Calu3 (cell line): ENCODE measurements around the gene BLOC1S1. TPM values are rescaled to one million over a fixed set of nuclear protein-coding genes. Genes with fewer than 3 reads are reported as not detected.

Experiments
- Bru-seq: library from RNA; stranded (reverse); fragments of 400-500 nt; gene quantifications from one replicate; lab custom pipeline; 2021; lab: Mats Ljungman, UMichigan
- BruChase-seq, 2 experiments: library from RNA; stranded (reverse); fragments of 400-500 nt; gene quantifications; one replicate each; lab custom pipeline; 2021; lab: Mats Ljungman, UMichigan
- BruUV-seq: library from RNA; stranded (reverse); fragments of 400-500 nt; replicated peaks from 2 replicates; lab custom pipeline; 2021; lab: Mats Ljungman, UMichigan
- CTCF ChIA-PET: fragments of 300-600 bp; sonication (Branson Sonifier 250); formaldehyde crosslinking; loops from one replicate; lab custom pipeline; 2022; ENCODE audit warnings: antibody characterized with exemption; lab: Charles Lee
- DNase-seq: peaks from one replicate; pipeline ENCODE4 v3.0.0; 2022
- H3K27ac Mint-ChIP-seq: one replicate; pipeline ENCODE4 v1.8.0; 2022; ENCODE audit warnings: mixed read lengths; ENCODE audit not compliant: unreplicated experiment
- H3K27me3 Mint-ChIP-seq: one replicate; pipeline ENCODE4 v1.8.0; 2022; ENCODE audit warnings: mixed read lengths; ENCODE audit not compliant: unreplicated experiment
- H3K36me3 Mint-ChIP-seq: one replicate; pipeline ENCODE4 v1.8.0; 2022; ENCODE audit warnings: mild to moderate bottlenecking, moderate library complexity, mixed read lengths; ENCODE audit not compliant: insufficient read depth, unreplicated experiment
- H3K4me1 Mint-ChIP-seq: one replicate; pipeline ENCODE4 v1.8.0; 2022; ENCODE audit warnings: mild to moderate bottlenecking, low read depth, mixed read lengths; ENCODE audit not compliant: unreplicated experiment
- H3K4me3 Mint-ChIP-seq: one replicate; pipeline ENCODE4 v1.8.0; 2022; ENCODE audit warnings: mild to moderate bottlenecking, low read depth, moderate library complexity, mixed read lengths; ENCODE audit not compliant: unreplicated experiment
- H3K9me3 Mint-ChIP-seq: one replicate; pipeline ENCODE4 v1.8.0; 2022; ENCODE audit warnings: low read depth, mixed read lengths; ENCODE audit not compliant: unreplicated experiment
- intact Hi-C: fragments of 100-400 bp; cut with micrococcal nuclease; formaldehyde crosslinking; loops from one replicate; pipeline ENCODE4 v1.10.0; 2022; ENCODE audit not compliant: unreplicated experiment
- long read RNA-seq: library from polyadenylated mRNA; stranded (forward); transcript quantifications from one replicate; pipeline ENCODE4 v2.0.0, GENCODE V29; 2022
- total RNA-seq: library from RNA; stranded (reverse); gene quantifications from 2 replicates; pipeline ENCODE4 v1.2.3, GENCODE V29; 2022
- TF ChIP-seq, protein P1 (sequence below): fragments of 200-600 bp; IDR thresholded peaks from one replicate; pipeline ENCODE4 v1.8.0; 2022; ENCODE audit warnings: antibody characterized with exemption; ENCODE audit not compliant: unreplicated experiment

BLOC1S1 gene
- 71.0 and 89.4 TPM in 2 replicates for total RNA-seq
- Bru-seq, nascent RNA: percentile 75 among the genes with signal in this experiment
- BruChase-seq, experiment 1, labeled RNA remaining after a 6-hour chase: percentile 87 among the genes with signal in this experiment
- BruChase-seq, experiment 2, labeled RNA remaining after a 2-hour chase: percentile 72 among the genes with signal in this experiment
- long read RNA-seq, transcript BLOC1S1-202 (3 exons, 525 nt): minor isoform, 8 of 143 reads
- long read RNA-seq, transcript BLOC1S1-201 (4 exons, 837 nt): minor isoform, 23 of 143 reads
- long read RNA-seq, transcript BLOC1S1-203 (4 exons, 571 nt): major isoform, 104 of 143 reads
- long read RNA-seq, partial matches to known transcripts: 0 of 143 reads
- long read RNA-seq, other reads (novel, unspliced or antisense): 5 of 143 reads

DNA sequence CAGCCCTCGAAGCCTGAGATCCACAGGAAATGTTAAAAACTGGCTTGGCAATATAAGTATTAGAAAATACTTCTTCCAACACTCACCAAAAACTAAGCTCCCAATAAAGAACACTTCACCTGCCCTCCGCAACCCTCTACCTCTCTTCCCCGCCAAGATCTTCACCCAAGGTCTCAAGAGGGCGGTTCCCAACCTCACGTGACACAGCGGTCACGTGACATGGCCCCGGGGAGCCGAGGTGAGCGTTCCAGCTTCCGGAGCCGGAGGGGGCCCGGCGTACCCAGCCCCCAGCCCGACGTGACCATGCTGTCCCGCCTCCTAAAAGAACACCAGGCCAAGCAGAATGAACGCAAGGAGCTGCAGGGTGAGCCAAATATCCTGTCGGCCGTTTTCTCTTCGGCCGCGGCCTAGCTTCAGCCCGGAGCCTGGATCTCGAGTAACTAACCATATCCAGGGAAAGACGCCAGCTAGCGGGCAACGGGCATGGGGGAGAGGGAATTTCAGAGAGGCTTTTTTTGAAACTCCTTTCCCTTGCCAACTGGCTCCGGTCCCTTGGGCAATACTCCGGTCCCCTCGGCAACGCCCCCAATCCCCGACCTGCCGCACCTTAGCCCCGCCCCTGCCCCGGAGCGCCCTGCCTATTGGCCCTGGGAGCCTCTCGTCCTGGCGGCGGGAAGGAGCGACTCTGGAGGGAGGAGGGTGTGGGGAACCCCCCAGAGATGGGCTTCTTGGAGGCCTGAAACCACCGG is at the start of gene BLOC1S1:
Gene BLOC1S1 (plus strand): TSS at position 214 of the 749 bp plus-strand sequence. CDS start 6 bp downstream, at position 220.
- intact Hi-C loops: no loop called here
- CTCF ChIA-PET: interaction anchor here (1.0 to 3.7 kb wide), 3 partner anchors 10 to 34 kb away, joined by 3 to 27 read pairs (median 3); a partner anchor contains a TSS
- Mint-ChIP-seq H3K4me3 (peak within 1 kb of the TSS; percentile 86), H3K27me3 (peaks cover 27% of the 10 kb centered on the region), H3K4me1 (peaks cover 47% of the 10 kb centered on the region), H3K9me3 (no peaks in the 10 kb centered on the region), H3K36me3 (peaks cover 32% of the 10 kb centered on the region), H3K27ac (peak within 1 kb of the TSS; percentile 97)
- BruUV-seq: no TSS peak
- peak; percentile 98 for DNase-seq
- TF ChIP-seq, protein P1, sequence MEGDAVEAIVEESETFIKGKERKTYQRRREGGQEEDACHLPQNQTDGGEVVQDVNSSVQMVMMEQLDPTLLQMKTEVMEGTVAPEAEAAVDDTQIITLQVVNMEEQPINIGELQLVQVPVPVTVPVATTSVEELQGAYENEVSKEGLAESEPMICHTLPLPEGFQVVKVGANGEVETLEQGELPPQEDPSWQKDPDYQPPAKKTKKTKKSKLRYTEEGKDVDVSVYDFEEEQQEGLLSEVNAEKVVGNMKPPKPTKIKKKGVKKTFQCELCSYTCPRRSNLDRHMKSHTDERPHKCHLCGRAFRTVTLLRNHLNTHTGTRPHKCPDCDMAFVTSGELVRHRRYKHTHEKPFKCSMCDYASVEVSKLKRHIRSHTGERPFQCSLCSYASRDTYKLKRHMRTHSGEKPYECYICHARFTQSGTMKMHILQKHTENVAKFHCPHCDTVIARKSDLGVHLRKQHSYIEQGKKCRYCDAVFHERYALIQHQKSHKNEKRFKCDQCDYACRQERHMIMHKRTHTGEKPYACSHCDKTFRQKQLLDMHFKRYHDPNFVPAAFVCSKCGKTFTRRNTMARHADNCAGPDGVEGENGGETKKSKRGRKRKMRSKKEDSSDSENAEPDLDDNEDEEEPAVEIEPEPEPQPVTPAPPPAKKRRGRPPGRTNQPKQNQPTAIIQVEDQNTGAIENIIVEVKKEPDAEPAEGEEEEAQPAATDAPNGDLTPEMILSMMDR: no peak

GRCh38 chr12:55666508-55666907 is 49.3 kb upstream of the BLOC1S1 start:
- CTCF ChIA-PET: interaction anchor here (0.7 to 1.0 kb wide), 2 partner anchors 54 to 71 kb away, joined by 3 to 8 read pairs; no protein-coding TSS in a partner anchor
- H3K36me3 Mint-ChIP-seq: no peaks in the 10 kb centered on the region
- no peak for DNase-seq
- H3K4me1 Mint-ChIP-seq: peaks cover 9% of the 10 kb centered on the region
- TF ChIP-seq, protein P1: no peak
- no peak overlapping the region for H3K4me3 Mint-ChIP-seq
- intact Hi-C loops: no loop called here
- no TSS peak for BruUV-seq
- peaks cover 8% of the 10 kb centered on the region for H3K27me3 Mint-ChIP-seq
- no peak overlapping the region for H3K27ac Mint-ChIP-seq
- H3K9me3 Mint-ChIP-seq: no peaks in the 10 kb centered on the region

- Mint-ChIP-seq H3K36me3 (peaks cover 5% of the 10 kb centered on the region), H3K4me3 (no peak overlapping the region), H3K27me3 (peaks cover 12% of the 10 kb centered on the region), H3K9me3 (no peaks in the 10 kb centered on the region), H3K4me1 (peaks cover 17% of the 10 kb centered on the region), H3K27ac (no peak overlapping the region)
- CTCF ChIA-PET: interaction anchor here (1.8 kb wide), 1 partner anchor 51 kb away, joined by 3 read pairs; the partner anchor contains the start of gene RDH5
- no TSS peak for BruUV-seq
- intact Hi-C loops: no loop called here
- TF ChIP-seq, protein P1: no peak
- no peak for DNase-seq
Measured at GRCh38 chr12:55670276-55670675, 45.6 kb upstream of the BLOC1S1 start.

DNA sequence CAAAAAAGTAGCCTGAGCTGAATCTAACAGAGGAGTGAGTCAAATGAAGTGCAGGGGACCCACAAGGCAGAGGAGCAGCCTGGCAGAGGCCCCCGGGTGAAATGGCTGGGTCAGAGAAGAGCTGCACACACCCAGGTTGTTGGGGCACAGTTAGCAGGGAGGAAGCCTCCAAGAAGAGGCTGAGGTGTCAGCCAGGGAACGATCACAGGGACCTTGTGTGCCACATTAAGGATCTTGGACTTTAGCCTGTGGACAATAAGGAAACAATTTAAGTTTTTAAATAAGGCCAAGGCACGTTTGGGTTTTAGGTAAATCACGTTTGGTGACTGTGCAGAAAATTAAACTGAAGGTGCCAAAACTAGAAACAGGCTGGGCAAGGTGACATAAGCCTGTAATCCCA is 44.1 kb upstream of the BLOC1S1 start:
- intact Hi-C loops: no loop called here
- TF ChIP-seq, protein P1: no peak
- Mint-ChIP-seq H3K4me1 (peaks cover 17% of the 10 kb centered on the region), H3K4me3 (no peak overlapping the region), H3K9me3 (no peaks in the 10 kb centered on the region), H3K36me3 (peaks cover 5% of the 10 kb centered on the region), H3K27me3 (peaks cover 12% of the 10 kb centered on the region), H3K27ac (no peak overlapping the region)
- DNase-seq: no peak
- CTCF ChIA-PET: interaction anchor here (1.8 kb wide), 1 partner anchor 49 kb away, joined by 3 read pairs; the partner anchor contains the start of gene RDH5
- BruUV-seq: no TSS peak
